HG03575 (cell line): ENCODE measurements around the gene ALLC.

Source experiments
- ATAC-seq: cut with Tn5 transposase; IDR thresholded peaks from one replicate; pipeline ENCODE4 v1.9.1; 2021; ENCODE audit not compliant: unreplicated experiment, insufficient number of reproducible peaks, low FRiP score; ENCODE audit errors: extremely low read depth

ALLC gene

DNA sequence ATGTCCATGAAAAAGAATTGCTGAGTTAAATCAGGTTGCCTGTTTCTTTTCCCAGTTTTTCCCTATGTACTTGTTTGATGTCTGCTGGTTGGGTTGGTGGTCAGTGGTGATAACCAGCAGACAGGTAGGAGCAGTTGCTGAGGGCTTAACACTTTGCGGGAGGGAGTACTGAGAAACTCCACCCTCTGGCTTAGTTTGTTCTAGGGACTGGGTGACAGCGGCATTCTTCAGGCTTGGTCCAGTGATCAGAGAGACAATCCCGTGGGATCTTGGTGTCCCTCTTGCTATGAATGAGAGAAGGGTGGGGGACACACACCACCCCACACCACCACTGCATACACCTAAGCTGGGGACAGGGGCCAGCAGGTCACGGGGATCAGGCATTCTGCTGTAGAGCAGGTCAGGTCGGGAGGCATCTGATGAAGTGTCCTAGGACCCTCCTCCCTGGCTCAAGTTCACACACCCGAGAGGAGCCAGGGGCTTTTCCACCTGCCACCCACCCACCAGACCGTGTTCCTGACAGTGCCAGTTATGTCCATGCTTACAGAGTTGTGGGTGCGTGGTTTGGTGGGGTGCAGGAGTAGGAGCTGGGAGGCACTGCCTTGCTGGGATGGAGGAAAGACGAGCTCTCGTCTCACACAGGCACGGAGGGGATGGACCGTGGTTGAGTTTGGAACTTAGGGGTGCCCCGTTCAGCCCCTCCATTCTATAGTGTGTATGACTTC lies 21.3 kb upstream of the ALLC start:
- ATAC-seq, result no peak

DNA sequence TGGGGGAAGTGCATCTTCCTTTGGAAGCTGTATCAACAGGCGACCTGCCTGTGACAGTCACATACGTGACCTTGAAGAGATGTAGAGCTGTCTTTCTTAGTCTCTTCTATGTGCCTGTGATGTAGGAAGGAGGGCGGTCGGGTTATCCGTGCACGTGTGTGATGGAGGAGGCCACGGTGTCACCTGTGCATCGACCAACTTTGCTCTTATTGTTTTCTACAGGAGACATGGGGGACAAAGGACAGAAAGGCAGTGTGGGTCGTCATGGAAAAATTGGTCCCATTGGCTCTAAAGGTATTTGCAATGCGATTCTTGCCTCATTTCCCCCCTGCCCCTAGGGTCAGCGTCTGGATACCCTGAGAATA lies 20.7 kb upstream of the ALLC start:
- no peak for ATAC-seq

DNA sequence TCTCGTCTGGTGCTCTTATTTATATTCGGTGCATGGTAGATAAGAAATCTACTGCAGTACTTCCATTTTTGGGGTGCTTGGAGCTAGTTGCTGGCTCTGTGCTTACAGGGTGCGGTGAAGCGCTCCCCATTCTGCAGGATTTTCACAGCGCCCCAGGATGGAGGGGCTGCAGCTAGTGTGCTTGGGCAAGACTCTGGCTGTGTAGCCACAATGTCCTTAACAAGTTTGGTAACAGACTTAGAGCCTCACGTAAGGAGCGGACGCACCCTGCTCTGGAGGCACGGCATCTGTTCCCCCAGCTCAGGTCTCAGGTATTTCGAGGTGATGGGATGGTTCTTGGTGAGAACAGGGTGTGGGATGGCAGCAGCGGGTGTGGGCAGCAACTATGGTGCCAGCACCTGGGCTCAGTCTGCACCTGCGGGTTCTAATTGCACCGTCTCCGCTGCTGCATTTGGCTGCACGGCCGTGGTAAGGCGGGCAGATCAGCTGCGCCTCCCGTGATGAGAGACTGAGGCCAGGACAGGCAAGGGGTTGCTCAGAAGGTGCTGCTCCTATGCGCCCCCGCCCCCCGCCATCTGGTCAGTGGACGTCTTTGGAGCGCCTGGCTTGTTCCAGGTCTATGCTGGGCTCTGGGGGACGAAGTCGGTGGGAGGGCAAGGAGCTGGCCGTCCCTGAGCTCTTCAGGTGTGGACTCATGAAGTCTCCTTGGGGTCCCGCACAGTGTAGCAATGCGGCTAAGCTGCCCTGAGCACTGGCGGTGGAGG lies 20.1 kb upstream of the ALLC start:
- no peak for ATAC-seq

DNA sequence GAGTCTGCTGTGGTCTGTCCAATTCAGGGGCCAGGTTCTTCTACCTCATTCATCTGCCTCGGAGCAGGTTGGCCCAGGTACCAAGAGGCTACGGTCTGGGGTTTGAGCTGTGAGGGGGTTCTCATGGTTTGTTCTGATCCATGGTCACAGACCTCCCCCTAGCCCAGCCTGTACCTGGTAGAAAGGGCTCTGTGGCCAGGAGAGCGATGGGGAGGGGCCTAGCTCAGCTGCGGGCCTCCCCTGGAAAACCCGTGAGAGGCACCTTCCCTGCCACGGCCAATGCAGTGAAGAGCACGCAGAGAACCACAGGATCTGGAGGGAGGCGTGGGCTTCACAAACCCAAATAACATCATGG lies 19.6 kb upstream of the ALLC start:
- ATAC-seq, result no peak

DNA sequence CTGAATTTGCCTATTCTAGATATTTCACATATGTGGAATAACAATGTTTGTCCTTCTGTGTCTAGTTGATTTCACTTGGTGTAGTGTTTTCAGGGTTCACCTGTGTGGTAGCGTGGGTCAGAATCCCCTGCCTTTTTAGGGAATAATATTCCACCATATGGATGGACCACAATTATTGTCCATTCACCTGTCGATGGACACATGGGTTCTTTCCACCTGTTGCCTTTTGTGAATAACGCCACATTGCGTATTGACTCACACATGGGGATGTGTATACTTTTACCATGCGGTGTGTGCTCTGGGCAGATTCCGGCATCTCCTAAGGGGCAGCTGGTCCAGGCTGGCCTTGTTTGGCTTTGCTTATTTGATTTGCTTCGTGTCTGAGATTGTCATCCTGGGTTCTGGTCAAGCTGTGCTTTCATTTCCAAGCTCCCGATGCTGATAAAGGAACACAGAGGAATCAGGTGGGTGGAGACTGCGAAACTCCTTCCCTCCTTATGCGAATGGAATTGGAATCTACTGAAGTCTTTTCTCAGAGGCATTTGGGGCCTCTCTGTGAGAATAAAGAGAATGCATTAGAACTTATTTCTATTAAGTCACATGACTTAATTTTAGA lies 18.9 kb upstream of the ALLC start:
- ATAC-seq, result no peak

DNA sequence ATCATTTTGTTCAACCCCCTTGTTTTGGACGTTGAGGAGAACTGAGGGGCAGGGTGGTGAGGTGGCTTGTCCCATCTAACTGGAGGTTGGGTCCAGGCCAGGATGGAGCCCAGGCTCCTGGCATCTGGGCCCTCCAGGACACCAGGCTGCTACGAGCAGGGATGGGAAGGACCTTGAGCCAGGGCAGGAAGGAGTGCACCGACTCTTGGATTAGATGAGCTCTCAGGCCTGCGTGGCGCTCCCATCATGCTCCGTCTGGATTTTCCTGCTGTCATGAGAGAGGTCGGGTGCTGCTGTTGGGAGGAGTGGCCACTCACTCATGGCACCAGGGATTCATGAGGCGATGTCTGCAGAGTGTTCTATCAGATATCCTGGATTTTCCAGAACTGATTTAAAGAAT lies 18.3 kb upstream of the ALLC start:
- no peak for ATAC-seq

DNA sequence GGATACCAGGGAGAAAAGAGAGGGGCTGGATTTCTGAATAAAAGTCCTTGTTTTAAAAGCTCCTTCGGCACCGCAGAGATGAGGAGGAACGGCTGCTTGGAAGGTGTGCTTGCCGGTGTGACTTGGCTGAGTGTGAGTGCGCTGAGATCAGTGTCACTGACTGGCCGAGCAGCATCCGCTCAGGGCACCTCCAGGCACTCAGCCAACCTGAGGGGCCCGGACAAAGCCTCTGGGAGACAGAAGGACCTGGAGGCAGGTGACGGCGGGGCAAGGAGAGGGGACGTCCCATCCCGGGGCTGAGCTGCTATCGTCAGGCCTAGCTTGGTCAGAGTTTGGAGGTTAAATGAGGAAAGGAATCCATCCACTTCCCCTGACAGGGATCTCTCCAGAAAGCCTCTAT lies 16.8 kb upstream of the ALLC start:
- ATAC-seq, result no peak

DNA sequence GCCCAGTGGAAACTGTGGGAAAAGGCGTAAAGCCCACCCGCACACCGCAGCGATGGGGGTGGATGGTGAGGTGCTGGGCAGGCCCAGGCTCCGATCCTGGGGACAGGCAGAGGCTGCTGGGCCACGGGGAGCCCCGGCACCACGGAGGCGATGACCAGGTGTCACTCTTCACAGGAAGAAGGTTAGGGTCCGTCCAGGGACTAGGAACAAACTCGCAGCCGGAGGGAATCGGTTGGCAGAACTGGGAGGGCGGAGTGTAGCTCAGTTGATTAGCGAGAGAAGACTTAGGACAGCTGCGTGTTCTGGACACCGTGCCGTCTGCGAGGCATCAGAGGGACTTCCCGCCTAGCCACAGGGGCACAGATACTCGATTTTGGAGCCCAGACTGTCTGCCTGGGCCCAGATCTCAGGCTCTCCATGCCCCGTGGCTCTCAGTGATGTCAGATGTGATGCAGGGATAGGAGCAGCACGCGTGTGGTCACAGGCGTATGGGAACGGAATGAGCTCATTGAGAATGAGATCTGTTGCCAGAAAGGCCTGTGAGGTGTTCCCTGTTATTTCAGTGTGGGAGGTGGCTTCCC lies 16.1 kb upstream of the ALLC start:
- ATAC-seq, result no peak

DNA sequence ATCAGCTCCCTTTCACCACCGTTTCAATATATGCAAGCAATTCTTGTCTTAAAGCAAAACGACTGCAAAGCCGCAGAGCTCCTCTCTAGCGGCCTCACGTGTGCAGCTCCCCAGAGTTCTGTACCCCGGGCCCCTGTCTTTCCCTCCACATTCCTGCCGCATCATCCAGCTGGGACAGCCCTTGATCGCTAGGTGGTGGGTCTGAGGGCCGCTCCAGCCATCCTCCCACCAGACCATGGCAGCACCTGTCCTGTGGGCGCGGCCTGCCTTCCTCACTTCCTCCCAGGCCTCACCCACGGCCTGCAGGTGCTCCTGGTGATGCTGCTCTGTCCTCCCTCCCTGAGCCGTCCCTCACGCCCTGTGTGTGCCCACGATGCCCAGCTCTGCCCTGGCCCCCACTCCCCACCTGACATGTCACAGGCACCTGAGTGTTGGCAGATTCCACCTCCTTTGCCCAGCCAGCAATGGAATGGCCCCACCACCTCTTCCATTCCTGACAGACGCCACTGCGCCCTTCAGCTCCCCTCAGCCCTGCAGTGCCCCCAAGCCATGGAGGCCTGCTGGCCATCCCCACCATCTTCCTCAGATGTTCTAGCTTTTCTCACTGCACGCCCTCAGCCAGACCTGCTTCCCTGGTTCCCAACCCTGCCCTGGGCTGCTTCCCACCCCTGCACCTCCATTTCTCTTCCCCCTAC lies 15.3 kb upstream of the ALLC start:
- ATAC-seq, result no peak

DNA sequence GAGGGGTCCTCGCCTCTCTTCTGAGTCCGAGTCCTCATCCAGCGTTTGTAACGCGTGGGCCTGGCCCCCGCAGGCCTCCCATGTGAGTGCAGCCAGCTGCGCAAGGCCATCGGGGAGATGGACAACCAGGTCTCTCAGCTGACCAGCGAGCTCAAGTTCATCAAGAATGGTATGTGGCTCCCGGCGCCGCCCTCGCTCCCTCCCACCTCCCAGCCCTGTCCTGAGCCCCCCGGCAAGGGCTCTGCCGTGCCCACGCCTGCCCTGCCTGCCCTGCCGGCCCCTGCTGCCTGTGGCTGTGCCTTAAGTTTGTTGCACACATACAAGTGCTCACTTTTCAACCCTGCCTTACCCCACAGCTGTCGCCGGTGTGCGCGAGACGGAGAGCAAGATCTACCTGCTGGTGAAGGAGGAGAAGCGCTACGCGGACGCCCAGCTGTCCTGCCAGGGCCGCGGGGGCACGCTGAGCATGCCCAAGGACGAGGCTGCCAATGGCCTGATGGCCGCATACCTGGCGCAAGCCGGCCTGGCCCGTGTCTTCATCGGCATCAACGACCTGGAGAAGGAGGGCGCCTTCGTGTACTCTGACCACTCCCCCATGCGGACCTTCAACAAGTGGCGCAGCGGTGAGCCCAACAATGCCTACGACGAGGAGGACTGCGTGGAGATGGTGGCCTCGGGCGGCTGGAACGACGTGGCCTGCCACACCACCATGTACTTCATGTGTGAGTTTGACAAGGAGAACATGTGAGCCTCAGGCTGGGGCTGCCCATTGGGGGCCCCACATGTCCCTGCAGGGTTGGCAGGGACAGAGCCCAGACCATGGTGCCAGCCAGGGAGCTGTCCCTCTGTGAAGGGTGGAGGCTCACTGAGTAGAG lies 14.4 kb upstream of the ALLC start:
- no peak for ATAC-seq

DNA sequence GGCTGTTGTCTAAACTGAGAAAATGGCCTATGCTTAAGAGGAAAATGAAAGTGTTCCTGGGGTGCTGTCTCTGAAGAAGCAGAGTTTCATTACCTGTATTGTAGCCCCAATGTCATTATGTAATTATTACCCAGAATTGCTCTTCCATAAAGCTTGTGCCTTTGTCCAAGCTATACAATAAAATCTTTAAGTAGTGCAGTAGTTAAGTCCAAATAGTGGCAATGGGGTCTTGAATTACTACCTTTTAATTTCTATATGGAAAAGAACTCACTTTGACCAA lies 13.8 kb upstream of the ALLC start:
- no peak for ATAC-seq

DNA sequence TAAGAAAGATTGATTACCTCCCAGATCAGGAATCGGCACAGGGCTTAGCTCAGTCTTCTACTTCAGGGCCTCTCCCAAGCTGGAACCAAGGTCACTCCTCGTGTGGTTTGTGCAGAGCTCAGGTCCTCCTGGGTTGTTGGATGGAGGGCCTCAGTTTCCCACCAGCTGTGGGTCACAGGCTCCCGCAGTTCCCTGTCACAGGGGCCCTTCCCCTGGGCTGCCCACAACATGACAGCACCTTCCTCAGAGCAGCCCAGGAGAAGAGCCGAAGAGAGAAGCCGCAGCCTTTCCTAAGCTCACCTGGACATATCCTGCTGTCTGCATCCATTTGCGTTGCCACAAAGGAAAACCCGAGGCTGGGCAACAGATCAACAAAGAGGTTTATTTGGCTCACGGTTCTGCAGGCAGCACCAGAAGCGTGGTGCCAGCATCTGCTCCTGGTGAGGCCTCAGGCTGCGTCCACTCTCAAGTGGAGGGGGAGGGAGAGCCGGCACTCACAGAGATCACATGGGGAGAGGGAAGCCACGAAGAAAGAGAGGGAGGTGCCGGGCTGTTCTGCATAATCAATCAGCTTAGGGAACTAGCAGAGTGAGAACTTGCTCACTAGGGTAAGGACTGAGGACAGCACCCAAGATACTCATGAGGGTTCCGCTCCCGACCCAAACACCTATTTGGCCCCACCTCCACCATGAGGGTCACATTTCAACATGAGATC lies 13.0 kb upstream of the ALLC start:
- ATAC-seq, result no peak

DNA sequence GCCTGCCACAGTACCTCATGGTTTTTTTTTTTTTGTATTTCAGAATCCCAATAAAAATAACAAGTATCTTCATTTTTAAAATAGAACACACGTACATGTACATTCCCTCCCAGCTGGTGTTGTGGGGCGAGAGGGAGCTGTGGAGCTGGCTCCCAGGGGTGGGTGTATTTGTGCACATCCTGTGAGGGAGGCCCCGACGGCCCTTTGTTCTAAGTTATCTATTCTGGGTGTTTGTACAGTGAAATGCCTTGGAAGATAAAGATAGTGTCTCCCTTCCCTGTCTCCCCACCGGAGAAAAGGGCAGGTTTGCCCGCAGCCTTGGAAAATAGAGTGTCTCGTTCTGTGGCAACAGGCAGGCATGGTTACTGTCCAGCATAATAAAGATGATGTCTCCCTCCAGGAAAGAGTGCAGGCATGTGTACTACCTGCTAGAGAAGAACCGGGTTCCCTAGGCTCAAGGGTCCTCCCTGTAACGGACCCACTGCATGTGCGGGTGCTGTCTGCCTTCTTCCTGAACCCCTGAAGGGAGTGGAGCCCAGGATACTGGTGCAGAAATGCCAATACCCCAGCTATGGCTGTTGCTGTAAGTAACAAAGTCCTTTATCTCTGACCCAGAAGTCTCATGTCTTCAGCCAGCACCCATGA lies 12.1 kb upstream of the ALLC start:
- ATAC-seq, result no peak

DNA sequence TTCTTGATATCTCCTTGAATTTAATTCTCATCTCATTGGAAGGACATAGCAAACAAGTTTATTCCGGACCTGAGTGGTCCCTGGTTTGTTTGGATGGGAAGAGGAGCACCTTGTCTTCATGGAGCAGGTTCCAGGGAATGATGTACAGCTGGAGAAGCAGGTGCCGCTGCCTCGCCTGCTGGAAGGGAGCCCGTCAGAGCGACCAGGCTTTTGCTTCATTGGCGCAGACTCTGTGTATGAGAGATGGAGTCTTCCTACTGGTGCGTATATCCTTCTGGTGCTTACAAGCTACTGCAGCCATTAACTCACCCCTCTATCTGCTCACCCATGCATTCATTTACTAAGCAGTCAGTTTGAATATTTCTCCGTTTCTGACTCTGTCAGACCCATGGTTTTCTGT lies 11.6 kb upstream of the ALLC start:
- ATAC-seq, result no peak

DNA sequence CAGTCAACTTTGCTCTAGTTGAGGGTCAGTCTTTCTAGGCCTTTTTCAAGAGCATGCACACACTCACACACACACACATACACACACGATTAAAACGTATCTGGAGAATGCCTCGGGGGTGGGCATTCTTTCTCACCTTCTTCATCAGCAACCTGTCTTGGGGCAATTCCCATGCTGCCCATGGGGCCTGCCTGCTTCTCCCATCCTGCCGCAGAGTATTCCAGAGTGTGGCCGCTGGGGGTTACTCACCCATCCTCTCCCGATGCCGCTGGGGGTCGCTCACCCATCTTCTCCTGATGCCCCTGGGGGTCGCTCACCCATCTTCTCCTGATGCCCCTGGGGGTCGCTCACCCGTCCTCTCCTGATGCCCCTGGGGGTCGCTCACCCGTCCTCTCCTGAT lies 10.8 kb upstream of the ALLC start:
- no peak for ATAC-seq

DNA sequence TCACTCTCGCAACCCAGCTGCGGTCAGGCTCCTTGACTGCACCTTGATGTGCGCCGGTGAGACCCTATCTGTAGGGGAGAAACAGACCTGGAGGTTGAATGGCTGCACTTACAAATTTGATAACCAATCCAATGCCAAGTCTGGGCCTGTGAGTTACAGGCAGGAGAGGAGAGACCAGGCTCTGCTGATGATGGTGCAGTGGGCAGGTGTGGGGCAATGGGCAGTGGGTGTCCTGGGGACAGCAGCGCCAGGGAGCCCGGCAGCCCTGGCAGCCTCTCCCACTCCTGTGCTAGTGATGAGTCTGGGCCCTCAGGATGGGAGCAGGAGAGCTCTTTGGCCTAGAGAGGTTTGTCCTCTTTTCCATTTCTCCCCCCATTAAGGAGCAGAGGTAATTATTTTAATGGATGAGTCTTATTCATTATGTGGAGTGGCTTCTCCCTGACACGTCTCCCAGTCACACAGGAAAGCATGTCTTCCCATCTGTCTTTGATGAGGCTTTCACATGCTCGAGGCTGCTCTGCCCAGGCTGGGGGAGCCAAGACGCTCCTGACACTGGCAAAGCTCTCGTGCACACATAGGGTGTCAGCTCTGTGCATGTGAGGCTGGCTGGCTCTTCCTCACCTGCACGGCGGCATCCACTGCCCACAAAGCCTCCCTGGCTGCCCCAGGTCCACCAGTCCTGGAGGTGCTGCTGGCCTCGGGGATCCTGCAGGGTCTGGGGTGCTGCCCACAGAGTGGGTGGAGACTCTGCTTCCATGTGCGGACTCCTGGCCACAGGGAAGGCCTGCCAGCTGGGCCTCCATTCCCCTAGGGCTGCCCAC lies 10.0 kb upstream of the ALLC start:
- no peak for ATAC-seq

DNA sequence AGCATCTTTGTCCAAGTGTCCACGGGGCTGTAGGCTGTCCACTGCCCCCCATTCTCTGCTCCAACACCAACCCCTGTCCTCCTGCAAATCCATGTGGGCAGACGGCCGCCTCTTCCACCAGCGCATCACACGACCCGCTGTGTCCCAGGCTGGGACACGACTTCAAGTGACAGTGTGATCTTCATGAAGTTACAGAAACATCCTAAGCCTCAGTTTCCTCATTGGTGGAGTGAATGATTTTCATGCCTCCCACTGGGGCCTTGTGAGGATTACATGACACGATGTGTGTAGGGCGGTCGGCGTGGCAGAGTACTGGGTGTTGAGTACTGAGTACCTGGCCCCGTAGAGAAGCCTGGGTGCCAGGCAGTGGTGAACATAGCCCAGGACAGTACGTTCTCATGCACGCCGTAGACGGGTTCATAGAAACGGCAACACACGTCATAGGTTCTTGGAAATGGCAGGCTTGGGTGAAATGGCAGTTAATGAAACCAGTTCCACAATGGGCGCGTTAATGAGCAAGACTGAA lies 9.3 kb upstream of the ALLC start:
- no peak for ATAC-seq
